NCI-H510A (cell line): ENCODE results near the gene ITGAX.

ENCODE experiments used
- DNase-seq: peaks from one replicate; lab custom pipeline; 2025; lab: John Stamatoyannopoulos, UW

The ITGAX gene

DNA sequence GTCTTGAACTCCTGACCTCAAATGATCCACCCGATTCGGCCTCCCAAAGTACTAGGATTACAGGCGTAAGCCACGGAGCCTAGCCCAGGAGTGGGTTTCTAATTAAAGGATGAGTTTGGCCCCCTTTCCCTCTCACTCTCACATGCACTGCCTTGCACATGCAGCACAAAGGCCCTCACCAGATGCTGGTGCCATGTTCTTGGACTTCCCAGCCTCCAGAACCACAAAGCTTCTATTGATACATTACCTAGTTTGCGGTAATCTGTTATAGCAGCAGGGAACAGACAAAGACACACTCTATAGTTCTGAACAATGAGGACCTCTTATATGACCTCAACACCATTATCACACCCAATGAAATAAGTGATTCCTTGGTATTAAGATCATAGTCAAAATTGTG, 20.3 kb downstream of the ITGAX start:
- DNase-seq, result no peak

DNA sequence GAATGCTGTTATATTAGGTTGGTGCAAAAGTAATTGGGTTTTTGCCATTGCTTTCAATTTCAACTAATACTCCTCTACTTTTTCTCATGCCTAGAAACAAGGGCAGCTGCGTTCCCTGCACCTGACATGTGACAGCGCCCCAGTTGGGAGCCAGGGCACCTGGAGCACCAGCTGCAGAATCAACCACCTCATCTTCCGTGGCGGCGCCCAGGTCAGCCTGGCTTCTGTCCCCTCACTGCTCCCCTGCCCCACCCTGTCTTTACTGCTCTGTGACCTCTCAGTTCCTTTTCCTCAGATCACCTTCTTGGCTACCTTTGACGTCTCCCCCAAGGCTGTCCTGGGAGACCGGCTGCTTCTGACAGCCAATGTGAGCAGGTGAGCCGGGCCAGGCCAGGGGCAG, 21.7 kb downstream of the ITGAX start:
- no peak for DNase-seq

DNA sequence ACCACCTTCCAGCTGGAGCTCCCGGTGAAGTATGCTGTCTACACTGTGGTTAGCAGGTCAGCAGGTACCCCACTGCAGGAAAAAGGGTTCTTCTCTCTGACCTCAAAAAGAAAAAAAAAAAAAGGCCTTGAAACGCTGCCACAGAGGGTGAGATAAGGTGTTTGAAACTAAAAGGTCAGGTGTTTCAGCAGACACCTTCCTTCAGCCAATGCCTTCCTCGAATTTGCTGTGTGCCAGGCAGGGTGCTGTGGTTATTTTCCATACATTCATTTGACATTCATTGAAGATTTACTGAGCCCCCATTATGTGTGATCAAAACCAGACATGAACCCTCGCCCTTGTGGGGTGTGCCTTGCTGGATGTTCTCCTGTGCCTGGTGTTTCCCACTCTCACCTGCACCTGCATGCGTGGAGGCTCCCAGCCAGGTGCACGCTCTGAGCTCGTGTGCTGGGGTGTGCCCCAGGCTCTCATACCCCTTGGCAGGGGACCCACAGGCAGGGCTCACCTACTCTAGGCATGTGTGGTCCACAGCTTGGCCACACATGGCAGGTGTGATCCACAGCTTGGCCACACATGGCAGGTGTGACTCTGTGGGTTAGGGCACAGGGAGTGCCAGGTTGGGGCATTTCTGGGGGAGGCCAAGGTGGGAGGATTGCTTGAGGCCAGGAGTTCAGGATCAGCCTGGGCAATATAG, 22.4 kb downstream of the ITGAX start:
- no peak for DNase-seq

DNA sequence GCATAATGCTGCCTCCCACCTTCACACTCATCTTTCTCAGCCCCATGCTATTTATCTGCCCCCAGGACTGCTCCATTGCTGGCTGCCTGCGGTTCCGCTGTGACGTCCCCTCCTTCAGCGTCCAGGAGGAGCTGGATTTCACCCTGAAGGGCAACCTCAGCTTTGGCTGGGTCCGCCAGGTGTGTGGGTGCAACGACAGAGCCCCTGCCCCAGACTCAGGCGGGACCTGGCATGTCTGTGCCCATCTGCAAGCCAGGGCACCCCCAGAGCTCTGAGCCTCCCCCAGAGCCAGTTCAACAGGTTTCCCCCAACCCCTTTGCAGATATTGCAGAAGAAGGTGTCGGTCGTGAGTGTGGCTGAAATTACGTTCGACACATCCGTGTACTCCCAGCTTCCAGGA, 25.2 kb downstream of the ITGAX start:
- DNase-seq, result no peak

DNA sequence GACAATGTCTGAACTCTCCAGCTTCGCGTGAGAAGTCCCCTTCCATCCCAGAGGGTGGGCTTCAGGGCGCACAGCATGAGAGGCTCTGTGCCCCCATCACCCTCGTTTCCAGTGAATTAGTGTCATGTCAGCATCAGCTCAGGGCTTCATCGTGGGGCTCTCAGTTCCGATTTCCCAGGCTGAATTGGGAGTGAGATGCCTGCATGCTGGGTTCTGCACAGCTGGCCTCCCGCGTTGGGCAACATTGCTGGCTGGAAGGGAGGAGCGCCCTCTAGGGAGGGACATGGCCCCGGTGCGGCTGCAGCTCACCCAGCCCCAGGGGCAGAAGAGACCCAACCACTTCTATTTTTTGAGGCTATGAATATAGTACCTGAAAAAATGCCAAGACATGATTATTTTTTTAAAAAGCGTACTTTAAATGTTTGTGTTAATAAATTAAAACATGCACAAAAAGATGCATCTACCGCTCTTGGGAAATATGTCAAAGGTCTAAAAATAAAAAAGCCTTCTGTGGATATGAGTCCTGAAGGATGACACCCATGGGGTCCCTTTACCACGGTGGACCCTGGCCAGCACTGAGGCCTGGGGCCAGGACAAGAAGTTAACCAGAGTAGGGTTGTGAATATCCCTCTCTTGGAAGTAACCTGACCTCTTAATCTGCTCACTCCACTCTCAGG, 27.6 kb downstream of the ITGAX start:
- no peak for DNase-seq

DNA sequence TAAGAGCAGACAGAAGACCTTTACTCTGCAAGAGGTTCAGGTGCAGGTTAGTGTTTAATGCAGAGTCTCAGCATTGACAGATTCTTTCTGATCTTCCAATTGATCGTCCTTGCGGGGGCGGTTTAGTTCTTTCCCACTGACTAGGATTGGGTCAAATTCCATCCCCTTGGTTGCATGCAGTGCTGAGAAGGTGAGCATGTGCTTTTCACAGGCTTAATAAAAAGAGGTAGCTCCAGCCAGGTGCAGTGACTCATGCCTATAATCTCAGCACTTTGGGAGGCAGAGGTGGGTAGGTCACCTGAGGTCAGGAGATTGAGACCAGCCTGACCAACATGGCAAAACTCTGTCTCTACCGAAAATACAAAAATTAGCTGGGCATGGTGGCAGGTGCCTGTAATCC, 30.7 kb downstream of the ITGAX start:
- DNase-seq, result no peak

DNA sequence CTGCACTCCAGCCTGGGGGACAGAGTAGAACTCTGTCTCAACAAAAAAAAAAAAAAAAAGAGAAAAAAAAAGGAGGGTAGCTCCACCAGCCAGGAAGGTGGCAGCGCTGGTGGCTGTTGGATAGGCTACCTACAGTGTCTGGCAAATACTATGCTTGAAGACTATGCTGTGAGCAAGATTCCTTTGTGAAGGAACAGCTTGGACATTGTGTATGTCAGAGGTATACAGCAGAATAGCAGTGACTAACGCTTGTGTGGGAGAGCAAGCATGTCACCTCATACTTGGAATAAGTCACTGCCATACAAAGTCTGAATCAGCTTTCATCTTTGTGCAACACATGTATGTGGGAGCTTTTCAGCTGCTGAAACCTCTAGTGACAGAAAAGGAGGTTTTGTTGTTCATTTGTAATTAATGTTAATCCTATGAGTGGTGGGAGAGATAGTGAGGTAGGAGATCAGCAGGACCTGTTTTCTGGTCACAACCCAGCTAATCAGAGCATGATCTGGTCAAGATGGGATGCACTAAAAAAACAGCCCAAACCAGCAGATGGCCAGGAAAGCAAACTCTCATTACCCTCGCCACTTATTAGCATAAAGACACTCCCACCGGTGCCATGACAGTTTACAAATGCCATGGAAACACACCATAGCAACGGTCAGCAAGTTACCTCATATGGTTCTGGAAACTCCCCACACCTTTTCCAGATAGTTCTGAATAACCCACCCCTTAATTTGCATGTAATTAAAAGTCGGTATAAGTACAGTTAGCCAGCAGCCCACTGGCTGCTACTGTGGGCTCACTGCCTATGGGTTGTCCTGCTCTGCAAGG, 31.4 kb downstream of the ITGAX start:
- DNase-seq, result no peak

DNA sequence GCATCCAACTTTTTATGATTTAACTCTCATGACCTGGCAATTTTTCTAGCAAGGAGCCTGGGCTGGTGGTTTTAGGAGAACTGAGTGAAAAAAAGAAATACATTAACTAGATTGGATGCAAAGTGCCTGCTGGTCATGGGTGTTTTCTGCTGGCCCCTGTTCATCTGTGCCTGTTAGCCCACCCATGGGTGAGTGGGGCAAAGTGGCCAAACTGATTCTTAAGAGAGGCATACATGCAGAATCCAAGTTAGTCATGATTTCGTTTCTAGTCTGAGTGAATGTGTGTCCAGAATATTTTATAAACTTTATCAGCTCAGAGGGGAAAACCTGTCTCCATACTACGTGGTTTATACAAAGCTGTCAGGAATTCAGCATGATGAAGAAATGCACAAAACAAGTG, 33.6 kb downstream of the ITGAX start:
- no peak for DNase-seq

DNA sequence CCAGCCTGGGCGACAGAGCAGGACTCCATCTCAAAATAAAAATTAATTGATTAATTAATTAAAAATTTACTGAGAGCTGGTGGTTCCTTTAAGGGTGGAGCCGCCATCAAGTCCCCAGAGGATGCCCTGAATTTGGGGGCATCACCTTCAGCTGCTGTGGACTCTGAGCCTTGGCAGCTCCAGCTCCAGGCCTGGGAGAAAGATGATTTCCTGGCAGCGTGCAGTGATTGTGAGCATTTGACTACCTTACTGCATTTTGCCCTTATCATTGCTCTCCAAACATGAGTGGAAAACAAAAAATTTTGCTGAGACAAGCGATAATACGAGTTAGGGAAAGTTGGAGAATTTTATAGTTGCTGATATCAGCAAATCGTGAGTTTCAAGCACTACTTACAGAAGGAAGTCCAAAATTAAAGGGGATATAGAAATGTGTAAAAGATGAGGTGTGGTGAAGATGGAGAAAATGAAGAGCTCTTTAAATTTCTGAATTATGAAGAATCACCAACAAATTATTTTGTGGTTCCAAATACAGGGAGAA, 35.6 kb downstream of the ITGAX start:
- DNase-seq, result no peak

DNA sequence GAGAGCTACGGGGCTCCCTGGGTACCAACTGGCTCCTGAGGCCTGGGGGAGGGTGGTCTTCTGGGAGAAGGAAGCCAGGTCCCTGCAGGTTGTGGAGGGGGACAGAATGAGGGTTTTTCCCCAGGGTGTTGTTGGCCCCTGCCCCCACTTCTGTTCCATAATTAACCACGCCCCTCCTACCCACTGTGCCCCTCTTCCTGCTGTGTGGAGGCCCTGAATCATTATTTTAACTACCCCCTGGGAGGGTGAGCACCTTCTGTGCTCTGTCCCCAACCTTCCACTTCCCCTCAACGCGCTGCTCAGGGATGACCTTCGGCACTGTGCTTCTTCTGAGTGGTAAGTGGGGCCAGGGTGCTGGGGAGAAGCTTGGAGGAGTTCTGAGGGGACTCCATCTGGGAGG, 38.1 kb downstream of the ITGAX start, which contains the start of gene ITGAD:
Gene ITGAD (plus strand): TSS at position 280 of the 400 bp plus-strand sequence. CDS start 26 bp downstream, at position 306.
- no peak for DNase-seq

DNA sequence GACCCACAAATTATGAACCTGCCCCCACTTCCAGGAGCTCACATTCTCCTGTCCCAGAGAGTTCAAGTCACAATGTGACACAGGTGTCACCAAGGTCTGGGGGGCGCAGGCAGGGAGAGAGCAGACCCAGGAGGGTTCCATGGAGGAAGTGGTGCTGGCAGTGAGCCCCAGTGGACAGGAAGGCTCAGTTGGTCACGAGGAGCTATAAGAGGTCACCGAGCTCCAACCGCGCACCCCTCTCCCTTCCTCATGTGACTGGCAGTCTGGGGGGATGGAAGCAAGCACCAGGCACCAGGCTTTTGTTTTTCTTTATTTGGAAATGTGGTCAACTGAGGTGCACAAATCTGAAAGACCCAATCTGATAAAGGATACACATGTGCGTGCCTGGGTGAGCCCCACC, 40.7 kb downstream of the ITGAX start:
- DNase-seq, result no peak

DNA sequence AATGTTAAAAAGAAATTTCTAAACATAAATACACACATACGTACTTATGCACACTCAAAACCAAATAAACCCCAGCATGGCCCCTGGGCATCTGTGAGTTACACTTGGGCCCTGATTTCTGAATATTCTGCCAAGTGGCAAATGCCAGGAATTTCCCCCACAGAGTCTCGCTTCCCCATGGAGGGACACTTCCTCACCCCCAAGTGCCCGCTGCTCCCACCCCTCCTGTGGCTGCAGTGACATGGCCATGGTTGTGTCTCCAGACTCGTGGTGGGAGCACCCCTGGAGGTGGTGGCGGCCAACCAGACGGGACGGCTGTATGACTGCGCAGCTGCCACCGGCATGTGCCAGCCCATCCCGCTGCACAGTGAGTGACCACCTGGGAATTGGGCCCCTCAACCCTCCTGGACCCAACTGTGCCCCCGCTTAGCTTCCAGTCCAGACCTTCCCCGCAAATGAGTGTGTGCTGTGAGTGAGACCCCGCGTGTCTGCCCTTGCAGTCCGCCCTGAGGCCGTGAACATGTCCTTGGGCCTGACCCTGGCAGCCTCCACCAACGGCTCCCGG, 42.2 kb downstream of the ITGAX start:
- DNase-seq, result no peak

DNA sequence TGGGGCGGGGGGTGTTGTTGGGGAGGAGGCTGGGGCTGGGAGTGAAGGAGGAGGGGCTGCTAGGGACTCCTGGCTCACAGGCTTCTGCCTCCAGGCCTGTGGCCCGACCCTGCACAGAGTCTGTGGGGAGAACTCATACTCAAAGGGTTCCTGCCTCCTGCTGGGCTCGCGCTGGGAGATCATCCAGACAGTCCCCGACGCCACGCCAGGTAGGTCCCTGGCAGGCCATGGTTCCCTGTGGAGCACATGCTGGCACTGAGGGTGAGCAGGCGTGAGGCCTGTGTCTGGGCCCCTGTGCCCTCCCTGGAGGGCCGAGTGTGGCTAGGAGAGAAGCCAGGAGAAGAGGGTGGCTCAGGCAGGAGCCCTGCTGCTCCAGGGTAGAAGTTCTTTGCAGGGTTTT, 42.7 kb downstream of the ITGAX start:
- DNase-seq, result no peak

DNA sequence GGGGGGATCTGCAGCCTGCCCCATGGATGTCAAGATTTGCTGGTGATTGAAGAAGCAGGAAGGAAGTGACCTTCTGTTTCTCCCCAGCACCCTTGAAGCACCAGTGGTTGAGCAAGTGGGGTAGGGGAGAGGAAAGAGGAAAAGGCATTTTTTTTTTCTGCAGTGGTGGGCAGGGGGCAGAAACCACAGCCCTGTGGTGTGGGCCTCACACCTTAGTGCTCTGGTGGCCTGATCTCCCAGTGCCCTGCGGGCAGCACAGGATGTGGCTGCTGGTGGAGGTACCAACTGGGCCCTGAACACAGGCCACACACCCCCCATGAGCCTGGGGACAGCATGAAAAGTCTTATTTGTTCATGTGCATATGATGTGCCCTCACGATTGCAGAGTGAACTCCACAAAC, 45.2 kb downstream of the ITGAX start:
- DNase-seq, result no peak

DNA sequence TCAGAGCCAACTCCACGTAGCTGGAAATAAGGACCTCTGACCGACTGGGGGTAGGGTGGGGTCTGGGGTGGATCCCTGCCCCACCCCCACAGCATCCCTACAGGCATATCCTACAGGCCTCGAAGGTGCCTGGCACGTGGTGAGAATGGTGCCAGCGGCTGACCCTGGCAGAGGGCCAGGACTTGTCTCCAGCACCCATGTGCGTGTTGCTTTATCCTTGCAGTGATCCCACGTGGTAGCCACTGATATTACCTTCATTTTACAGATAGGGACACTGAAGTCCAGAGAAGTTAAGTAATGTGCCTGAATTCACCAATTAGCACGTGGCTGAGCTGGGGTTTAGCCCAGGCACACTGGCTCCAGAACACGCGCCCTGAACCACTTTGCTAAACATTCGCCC, 46.5 kb downstream of the ITGAX start:
- no peak for DNase-seq

DNA sequence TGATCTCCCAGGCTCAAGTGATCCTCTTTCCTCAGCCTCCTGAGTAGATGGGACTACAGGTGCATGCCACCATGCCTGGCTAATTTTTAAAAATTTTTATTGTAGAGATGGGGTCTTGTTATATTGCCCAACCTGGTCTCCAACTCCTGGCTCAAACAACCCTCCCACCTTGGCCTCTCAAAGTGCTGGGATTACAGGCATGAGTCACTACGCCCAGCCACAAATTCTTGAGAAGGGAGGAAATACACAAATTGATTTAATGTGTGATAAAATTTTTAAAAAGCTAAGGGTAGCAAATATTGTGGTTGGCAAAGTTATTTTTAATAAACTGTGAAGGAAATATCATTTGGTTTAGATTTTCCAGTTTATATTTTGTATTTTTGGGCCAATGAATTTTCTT, 47.7 kb downstream of the ITGAX start:
- no peak for DNase-seq

DNA sequence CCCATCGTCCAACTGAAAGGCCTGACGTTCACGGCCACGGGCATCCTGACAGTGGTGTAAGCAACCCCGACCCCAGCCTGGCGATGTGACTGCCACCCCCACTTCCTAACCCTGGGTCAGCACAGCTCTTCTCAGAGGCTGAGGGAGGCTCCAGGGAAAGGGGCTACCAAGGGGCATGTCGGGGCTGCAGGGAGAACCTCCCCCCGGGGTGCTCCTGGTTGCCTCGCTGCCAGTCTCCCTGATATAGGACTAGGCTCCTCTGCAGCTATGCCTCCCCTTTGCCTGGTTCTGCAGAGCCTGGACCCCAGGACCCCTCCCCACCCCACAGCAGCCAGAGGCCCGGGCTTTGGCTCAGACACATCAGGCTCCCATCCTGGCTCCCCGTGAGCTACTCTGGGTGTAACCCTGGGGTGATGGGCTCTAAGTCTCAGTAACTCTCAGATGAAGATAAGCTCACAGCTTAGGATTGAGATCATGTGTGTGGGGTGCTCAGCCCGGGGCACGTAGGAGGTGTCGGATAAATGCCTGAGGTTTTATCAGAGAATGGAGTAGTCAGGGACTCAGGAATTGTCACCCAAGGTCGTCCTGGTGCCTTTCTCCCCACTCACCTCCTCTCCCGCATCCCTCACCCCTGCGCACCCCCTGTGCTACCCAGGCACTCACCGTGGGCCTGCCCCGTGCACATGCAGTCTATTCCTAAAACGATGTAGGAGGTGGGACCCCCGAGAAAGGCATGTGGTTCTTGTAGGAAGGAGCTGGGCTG, 48.8 kb downstream of the ITGAX start:
- no peak for DNase-seq

DNA sequence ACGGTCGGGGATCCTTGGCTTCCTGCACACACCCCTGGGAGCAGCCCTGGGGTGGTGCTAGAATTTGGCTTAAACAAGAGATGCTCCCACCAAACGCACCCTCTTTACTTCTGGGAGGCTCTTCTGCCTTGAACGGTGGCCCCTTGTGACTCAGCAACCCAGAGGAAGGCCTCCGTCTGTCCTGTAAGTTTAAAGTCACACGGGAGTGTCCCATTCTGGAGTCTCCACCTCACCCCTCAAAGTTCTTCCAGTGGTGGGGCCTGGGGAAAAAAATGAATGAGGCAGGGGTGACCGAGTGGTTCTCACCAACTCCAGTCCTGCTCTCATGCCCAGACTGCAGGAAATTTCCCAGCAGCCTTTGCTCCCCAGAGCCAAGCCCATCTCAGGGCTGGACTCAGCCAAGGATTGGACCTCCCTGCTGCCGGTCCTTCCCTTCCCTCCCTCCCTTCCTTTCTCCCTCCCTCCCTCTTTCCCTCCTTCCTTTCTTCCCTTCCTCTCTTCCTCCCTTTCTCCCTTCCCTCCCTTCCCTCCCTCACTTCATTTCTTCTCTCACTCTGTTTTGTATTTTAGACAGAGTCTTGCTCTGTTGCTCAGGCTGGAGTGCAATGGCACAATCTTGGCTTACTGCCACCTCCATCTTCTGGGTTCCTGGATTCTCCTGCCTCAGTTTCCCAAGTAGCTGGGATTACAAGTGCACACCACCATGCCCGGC, 49.5 kb downstream of the ITGAX start:
- no peak for DNase-seq

DNA sequence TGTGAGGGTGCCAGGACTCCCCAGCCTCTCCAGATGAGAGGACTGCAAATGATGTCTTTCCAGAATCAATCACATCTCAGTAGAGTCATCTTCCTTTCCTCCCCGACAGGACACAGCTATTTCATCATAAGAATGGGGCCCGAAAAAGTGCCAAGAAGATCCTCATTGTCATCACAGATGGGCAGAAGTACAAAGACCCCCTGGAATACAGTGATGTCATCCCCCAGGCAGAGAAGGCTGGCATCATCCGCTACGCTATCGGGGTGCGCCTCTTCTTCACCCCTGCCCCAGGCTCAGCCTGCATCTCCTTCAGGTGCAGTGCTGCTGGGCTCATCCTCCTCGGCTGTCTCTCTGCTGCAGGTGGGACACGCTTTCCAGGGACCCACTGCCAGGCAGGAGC, 52.4 kb downstream of the ITGAX start:
- no peak for DNase-seq

DNA sequence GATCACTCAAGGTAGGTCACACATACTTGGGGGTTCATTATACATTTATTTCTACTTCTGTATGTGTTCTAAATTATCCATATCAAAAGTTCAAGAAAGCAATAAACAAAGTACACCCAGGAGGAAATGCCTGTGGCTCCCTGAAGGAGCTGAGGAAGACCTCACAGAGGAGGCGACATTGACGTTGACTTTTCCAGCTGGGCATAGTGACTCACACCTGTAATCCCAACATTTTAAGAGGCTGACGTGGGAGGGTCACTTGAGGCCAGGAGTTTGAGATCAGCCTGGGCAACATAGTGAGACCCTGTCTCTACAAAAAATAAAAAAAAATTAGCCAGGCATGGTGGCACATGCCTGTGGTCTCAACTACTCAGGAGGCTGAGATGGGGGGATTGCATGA, 54.5 kb downstream of the ITGAX start:
- no peak for DNase-seq

DNA sequence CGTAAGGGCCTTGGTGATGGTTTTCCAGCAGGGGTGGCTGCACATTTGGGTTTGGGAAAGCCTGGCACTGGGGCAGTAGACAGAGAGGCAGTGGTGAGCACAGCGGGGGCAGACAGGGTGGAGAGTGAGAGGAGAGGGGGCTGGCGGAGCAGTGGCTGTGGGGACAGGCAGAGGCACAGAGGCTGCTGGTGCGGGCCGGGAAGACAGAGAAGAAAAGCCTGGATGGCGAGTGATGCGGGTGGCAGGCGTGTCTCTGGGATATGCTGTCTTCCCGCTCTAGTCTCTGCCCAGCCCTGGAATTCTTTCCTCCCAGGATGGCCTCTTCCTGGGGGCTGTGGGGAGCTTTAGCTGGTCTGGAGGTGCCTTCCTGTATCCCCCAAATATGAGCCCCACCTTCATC, 55.1 kb downstream of the ITGAX start:
- no peak for DNase-seq
